CD14-positive monocyte (primary cell): ENCODE measurements around the gene ECI2. TPM values are rescaled to one million over a fixed set of nuclear protein-coding genes. Genes with fewer than 3 reads are reported as not detected.

Source experiments
- DNase-seq, 3 donors: peaks; one replicate each; pipeline ENCODE4 v3.0.0-alpha.2; 2011 to 2022
- H2AFZ ChIP-seq: 2 replicates; pipeline ENCODE4 v1.6.0; 2012; ENCODE audit warnings: mild to moderate bottlenecking, low read depth, low read length, inconsistent platforms; ENCODE audit not compliant: insufficient read depth, poor library complexity, severe bottlenecking
- H3K27ac ChIP-seq, 2 donors: 1 replicate in 1 of 2; 2 replicates in 1 of 2; pipeline ENCODE4 v1.5.1; 2012 to 2013; ENCODE audit warnings: low read length in 2 of 2, control low read depth in 1 of 2, inconsistent platforms in 1 of 2, low read depth in 1 of 2, mild to moderate bottlenecking in 1 of 2
- H3K27me3 ChIP-seq, 2 donors: one replicate each; pipeline versions ENCODE4 v1.6.0 to v1.6.1; 2011 to 2013; ENCODE audit warnings: low read length in 2 of 2; ENCODE audit not compliant: control insufficient read depth in 2 of 2, insufficient read depth in 2 of 2
- H3K36me3 ChIP-seq, 2 donors: replicated peaks in 1 of 2; 1 replicate in 1 of 2; 2 replicates in 1 of 2; pipeline versions ENCODE4 v1.5.1 to v1.6.1; 2012 to 2013; ENCODE audit warnings: low read length in 2 of 2, control low read depth in 1 of 2, inconsistent platforms in 1 of 2, mild to moderate bottlenecking in 1 of 2; ENCODE audit not compliant: insufficient read depth in 2 of 2, control insufficient read depth in 1 of 2
- H3K4me1 ChIP-seq, 2 donors: 1 replicate in 1 of 2; 2 replicates in 1 of 2; pipeline versions ENCODE4 v1.5.1 to v1.6.1; 2012 to 2013; ENCODE audit warnings: low read length in 2 of 2, control low read depth in 1 of 2, inconsistent platforms in 1 of 2, mild to moderate bottlenecking in 1 of 2, moderate library complexity in 1 of 2; ENCODE audit not compliant: insufficient read depth in 2 of 2, control insufficient read depth in 1 of 2
- H3K4me2 ChIP-seq: replicated peaks from 2 replicates; pipeline ENCODE3; 2012; ENCODE audit warnings: low read length, moderate library complexity, mild to moderate bottlenecking; ENCODE audit not compliant: poor library complexity, severe bottlenecking; ENCODE audit errors: extremely low read depth
- H3K4me3 ChIP-seq, 3 experiments: fragments of 200-600 bp in 1 of 3; sonication (generic) in 1 of 3; replicated peaks in 1 of 3; 1 replicate in 2 of 3; 2 replicates in 1 of 3; pipeline ENCODE4 v1.5.1; 2011 to 2013; ENCODE audit warnings: low read length in 3 of 3, mild to moderate bottlenecking in 3 of 3, control low read depth in 2 of 3, low read depth in 2 of 3, inconsistent platforms in 1 of 3, moderate library complexity in 1 of 3
- H3K79me2 ChIP-seq: 2 replicates; pipeline ENCODE4 v1.6.0; 2012; ENCODE audit warnings: mild to moderate bottlenecking, control low read depth, inconsistent platforms, low read length, moderate library complexity; ENCODE audit not compliant: insufficient read depth
- H3K9ac ChIP-seq: 2 replicates; pipeline ENCODE4 v1.6.0; 2017; ENCODE audit warnings: low read length, mild to moderate bottlenecking; ENCODE audit not compliant: insufficient read depth, poor library complexity, severe bottlenecking
- H3K9me3 ChIP-seq, 2 donors: replicated peaks in 1 of 2; 1 replicate in 1 of 2; 2 replicates in 1 of 2; pipeline versions ENCODE4 v1.5.1 to v1.6.1; 2012 to 2013; ENCODE audit warnings: low read length in 2 of 2, control low read depth in 1 of 2; ENCODE audit not compliant: control insufficient read depth in 1 of 2, insufficient read depth in 1 of 2
- H4K20me1 ChIP-seq: 2 replicates; pipeline ENCODE4 v1.6.0; 2012; ENCODE audit warnings: mild to moderate bottlenecking, low read length, control low read depth, moderate library complexity; ENCODE audit not compliant: insufficient read depth
- H3K27ac Mint-ChIP-seq, 7 donors: one replicate each; pipeline ENCODE4 v1.8.0; 2020; ENCODE audit warnings: mild to moderate bottlenecking in 7 of 7, mixed read lengths in 7 of 7, moderate library complexity in 6 of 7, inconsistent platforms in 2 of 7
- H3K27me3 Mint-ChIP-seq, 3 donors: one replicate each; pipeline ENCODE4 v1.8.0; 2021 to 2022; ENCODE audit warnings: low read depth in 3 of 3, mild to moderate bottlenecking in 3 of 3, mixed read lengths in 3 of 3, moderate library complexity in 3 of 3, inconsistent platforms in 1 of 3
- H3K36me3 Mint-ChIP-seq, 2 donors: one replicate each; pipeline ENCODE4 v1.8.0; 2020; ENCODE audit warnings: mixed read lengths in 2 of 2, inconsistent platforms in 1 of 2, mild to moderate bottlenecking in 1 of 2
- H3K4me1 Mint-ChIP-seq: one replicate; pipeline ENCODE4 v1.8.0; 2020; ENCODE audit warnings: mild to moderate bottlenecking, mixed read lengths
- H3K4me3 Mint-ChIP-seq, 2 donors: one replicate each; pipeline ENCODE4 v1.8.0; 2020; ENCODE audit warnings: mild to moderate bottlenecking in 2 of 2, mixed read lengths in 2 of 2, moderate library complexity in 1 of 2
- H3K9me3 Mint-ChIP-seq, 7 donors: one replicate each; pipeline ENCODE4 v1.8.0; 2020 to 2022; ENCODE audit warnings: mixed read lengths in 7 of 7, mild to moderate bottlenecking in 6 of 7, moderate library complexity in 6 of 7, inconsistent platforms in 2 of 7
- WGBS: methylation state at CpG from one replicate; pipeline ENCODE4 v1.1.5; 2013; ENCODE audit warnings: missing lambda C conversion rate; ENCODE audit not compliant: insufficient coverage; 5-methylcytosine and 5-hydroxymethylcytosine counted together
- intact Hi-C, 2 donors: fragments of 100-400 bp; cut with micrococcal nuclease; formaldehyde crosslinking; loops; one replicate each; pipeline versions ENCODE4 v1.15.0 to v1.15.1; 2023
- polyA plus RNA-seq, 3 donors: library from polyadenylated mRNA; depleted of rRNA in 1 of 3; unstranded in 2 of 3; stranded (reverse) in 1 of 3; fragments of 300-500 nt in 2 of 3; fragments of >200 nt in 1 of 3; fragmentation: Illumina TruSeq in 2 of 3; gene quantifications; 1 replicate in 2 of 3; 2 replicates in 1 of 3; pipeline ENCODE4 v1.2.3, GENCODE V29; 2012 to 2021
- TF ChIP-seq, protein P1 (sequence below): fragments of 200-600 bp; IDR thresholded peaks from one replicate; pipeline ENCODE4 v1.8.0; 2022; ENCODE audit warnings: antibody characterized with exemption, mild to moderate bottlenecking

The ECI2 gene
- polyA plus RNA-seq, 3 donors = 9.2 to 45.9 (median 44.5) TPM

DNA sequence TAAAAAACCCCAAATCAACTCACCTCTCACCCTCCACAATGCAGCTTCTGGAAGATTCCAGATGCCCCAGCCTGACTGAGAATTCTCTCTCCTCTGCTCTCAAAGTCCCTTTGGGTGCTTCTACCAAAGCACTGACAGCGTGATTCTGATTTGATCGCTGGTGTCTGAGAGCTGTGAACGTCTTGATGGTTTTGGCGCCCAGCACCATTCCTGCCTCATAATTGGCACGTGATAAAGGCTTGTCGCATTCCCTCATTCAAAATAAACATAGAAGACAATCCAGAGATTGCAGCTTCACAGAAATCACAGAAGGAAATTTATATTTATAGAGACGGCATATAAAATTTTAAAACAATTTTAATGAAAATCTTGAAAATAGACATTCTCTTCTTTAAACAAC lies 24.1 kb upstream of the ECI2 start:
- H3K4me1 ChIP-seq = no peaks in the 10 kb centered on the region
- Mint-ChIP-seq H3K27ac (no peak overlapping the region), H3K36me3 (no peaks in the 10 kb centered on the region), H3K27me3 (peaks cover 0 to 3% (median 2%) of the 10 kb centered on the region in 3 donors), H3K4me3 (no peak overlapping the region), H3K9me3 (no peaks in the 10 kb centered on the region), H3K4me1 (peaks cover 2% of the 10 kb centered on the region)
- 100% methylated on average over 1 of the region's 7 CpGs for WGBS
- TF ChIP-seq, protein P1, sequence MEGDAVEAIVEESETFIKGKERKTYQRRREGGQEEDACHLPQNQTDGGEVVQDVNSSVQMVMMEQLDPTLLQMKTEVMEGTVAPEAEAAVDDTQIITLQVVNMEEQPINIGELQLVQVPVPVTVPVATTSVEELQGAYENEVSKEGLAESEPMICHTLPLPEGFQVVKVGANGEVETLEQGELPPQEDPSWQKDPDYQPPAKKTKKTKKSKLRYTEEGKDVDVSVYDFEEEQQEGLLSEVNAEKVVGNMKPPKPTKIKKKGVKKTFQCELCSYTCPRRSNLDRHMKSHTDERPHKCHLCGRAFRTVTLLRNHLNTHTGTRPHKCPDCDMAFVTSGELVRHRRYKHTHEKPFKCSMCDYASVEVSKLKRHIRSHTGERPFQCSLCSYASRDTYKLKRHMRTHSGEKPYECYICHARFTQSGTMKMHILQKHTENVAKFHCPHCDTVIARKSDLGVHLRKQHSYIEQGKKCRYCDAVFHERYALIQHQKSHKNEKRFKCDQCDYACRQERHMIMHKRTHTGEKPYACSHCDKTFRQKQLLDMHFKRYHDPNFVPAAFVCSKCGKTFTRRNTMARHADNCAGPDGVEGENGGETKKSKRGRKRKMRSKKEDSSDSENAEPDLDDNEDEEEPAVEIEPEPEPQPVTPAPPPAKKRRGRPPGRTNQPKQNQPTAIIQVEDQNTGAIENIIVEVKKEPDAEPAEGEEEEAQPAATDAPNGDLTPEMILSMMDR = no peak
- H3K9ac ChIP-seq = no peak overlapping the region
- no peak overlapping the region for H2AFZ ChIP-seq
- no peaks in the 10 kb centered on the region for H3K79me2 ChIP-seq
- H3K36me3 ChIP-seq = no peaks in the 10 kb centered on the region
- H4K20me1 ChIP-seq = no peaks in the 10 kb centered on the region
- no peaks in the 10 kb centered on the region for H3K27me3 ChIP-seq
- H3K9me3 ChIP-seq = no peaks in the 10 kb centered on the region
- no peak overlapping the region for H3K27ac ChIP-seq
- H3K4me2 ChIP-seq = no peak overlapping the region
- no peak for DNase-seq
- intact Hi-C loops = loop anchor here (5.0 kb wide), 2 partner anchors 102 to 417 kb away; no protein-coding TSS in a partner anchor
- no peak overlapping the region for H3K4me3 ChIP-seq

- no peaks in the 10 kb centered on the region for H3K9me3 ChIP-seq
- WGBS = 88% methylated on average over 7 of the region's 12 CpGs
- Mint-ChIP-seq H3K4me3 (no peak overlapping the region), H3K27ac (no peak overlapping the region), H3K9me3 (no peaks in the 10 kb centered on the region), H3K36me3 (no peaks in the 10 kb centered on the region), H3K27me3 (peaks cover 0 to 3% (median 2%) of the 10 kb centered on the region in 3 donors), H3K4me1 (peaks cover 6% of the 10 kb centered on the region)
- H3K4me1 ChIP-seq = no peaks in the 10 kb centered on the region
- H3K27ac ChIP-seq = no peak overlapping the region
- no peak overlapping the region for H3K9ac ChIP-seq
- H3K4me3 ChIP-seq = no peak overlapping the region
- no peaks in the 10 kb centered on the region for H3K27me3 ChIP-seq
- H3K4me2 ChIP-seq = no peak overlapping the region
- H2AFZ ChIP-seq = no peak overlapping the region
- intact Hi-C loops = loop anchor here (5.0 kb wide), 2 partner anchors 100 to 415 kb away; no protein-coding TSS in a partner anchor
- H3K79me2 ChIP-seq = no peaks in the 10 kb centered on the region
- H4K20me1 ChIP-seq = no peaks in the 10 kb centered on the region
- TF ChIP-seq, protein P1 = no peak
- no peaks in the 10 kb centered on the region for H3K36me3 ChIP-seq
- no peak for DNase-seq
Measured at GRCh38 chr6:4157506-4157905, 22.1 kb upstream of the ECI2 start.
